Astrocyte of the cerebellum (primary cell): ENCODE data around the gene MFSD6.

ENCODE experiments used
- DNase-seq: peaks from one replicate; pipeline ENCODE4 v3.0.0-alpha.2; 2011; ENCODE audit warnings: low read depth
- H3K4me3 ChIP-seq: 2 replicates; pipeline ENCODE4 v1.5.1; 2011; ENCODE audit warnings: mild to moderate bottlenecking, low read depth, low read length, moderate library complexity
- CTCF ChIP-seq: IDR thresholded peaks from 2 replicates; pipeline ENCODE4 v1.5.1; 2012; ENCODE audit warnings: low read length, low read depth, moderate library complexity, mild to moderate bottlenecking; ENCODE audit errors: missing control alignments
- in situ Hi-C: cut with HindIII; loops from 2 replicates; pipeline ENCODE4 v1.10.0; 2017; ENCODE audit warnings: low sequenced_read_pairs

Gene MFSD6

DNA sequence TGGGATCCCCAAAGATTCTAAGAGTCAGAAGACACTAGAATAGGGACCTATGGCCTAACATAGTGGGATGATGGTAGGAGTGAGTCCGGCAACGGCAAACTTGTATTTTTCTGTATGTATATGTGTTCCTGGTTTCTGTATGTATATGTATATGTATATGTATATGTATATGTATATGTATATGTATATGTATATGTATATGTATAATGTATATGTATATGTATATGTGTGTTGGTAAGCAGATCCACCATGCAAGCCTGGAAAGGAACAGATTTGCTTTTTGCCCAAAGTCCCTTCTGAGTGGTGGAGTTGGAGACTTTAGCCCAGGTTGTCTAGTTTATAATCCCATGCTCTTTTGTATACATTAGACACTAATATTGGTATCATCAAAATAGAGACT is 46.6 kb downstream of the MFSD6 start:
- no peak for DNase-seq
- H3K4me3 ChIP-seq = no peak overlapping the region
- no peak for TF ChIP-seq CTCF
- in situ Hi-C loops = no loop called here

DNA sequence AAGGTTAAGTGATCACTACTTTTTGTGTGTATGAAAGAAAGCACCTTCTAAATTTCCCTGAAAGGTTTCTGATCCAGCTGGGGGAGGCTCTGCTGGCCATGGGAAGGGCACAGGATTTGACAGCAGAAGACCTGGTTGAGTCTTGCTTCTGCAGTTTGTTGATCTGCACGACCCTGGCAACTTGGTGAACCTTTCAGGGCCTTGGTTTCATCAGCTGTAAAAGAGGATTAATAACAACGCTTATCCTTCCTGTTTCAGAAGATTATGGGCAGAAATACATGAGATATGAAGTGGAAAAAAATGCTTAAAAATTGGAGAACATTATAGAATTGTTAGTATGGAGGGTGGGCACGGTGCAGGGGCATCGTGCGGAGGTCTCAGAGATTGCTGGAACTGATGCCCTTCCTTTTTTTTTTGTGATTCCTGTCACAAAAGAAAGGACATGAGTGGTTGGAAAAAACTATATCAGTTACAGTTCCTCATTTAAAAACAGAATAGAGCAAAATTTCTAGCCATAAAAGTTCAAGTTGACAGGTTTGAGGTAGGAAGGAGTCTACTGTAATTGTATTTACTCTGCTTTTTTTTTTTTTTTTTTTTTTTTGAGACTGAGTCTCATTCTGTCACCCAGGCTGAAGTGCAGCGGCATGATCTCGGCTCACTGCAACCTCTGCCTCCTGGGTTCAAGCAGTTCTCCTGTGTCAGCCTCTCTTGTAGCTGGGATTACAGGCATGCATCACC is 47.4 kb downstream of the MFSD6 start:
- in situ Hi-C loops = no loop called here
- no peak overlapping the region for H3K4me3 ChIP-seq
- DNase-seq = no peak
- TF ChIP-seq CTCF = no peak

DNA sequence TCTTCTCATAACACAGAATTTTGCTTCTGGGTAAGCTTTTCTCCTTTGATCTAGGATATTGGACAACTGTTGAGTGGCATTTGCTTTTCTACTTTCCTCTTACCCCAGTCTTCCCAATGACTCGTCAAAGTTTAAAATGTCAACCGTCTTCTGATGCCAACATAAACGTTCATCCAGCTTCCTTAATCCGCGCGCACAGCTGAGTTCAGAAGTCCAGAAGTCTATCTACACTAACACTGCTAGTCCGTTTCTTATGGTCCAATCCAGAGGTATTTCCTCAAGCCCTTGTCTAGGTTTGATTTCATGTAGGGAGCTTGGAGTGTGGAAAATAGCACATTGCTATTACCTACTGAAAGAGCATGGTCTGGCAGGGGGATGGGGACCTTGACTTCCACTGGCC is 48.7 kb downstream of the MFSD6 start:
- no peak for TF ChIP-seq CTCF
- no peak for DNase-seq
- in situ Hi-C loops = no loop called here
- H3K4me3 ChIP-seq = no peak overlapping the region

GRCh38 chr2:190457256-190457655 is 49.1 kb downstream of the MFSD6 start:
- DNase-seq = no peak
- in situ Hi-C loops = no loop called here
- H3K4me3 ChIP-seq = no peak overlapping the region
- no peak for TF ChIP-seq CTCF

GRCh38 chr2:190458352-190459107 is 50.4 kb downstream of the MFSD6 start:
- DNase-seq = no peak
- in situ Hi-C loops = no loop called here
- no peak for TF ChIP-seq CTCF
- H3K4me3 ChIP-seq = no peak overlapping the region

- no peak overlapping the region for H3K4me3 ChIP-seq
- no peak for DNase-seq
- in situ Hi-C loops = no loop called here
- TF ChIP-seq CTCF = no peak
These were observed 51.7 kb downstream of the MFSD6 start for GRCh38 chr2:190459881-190460280.
